Measurements from ENCODE around the gene ARMC6. TPM values are rescaled to one million over a fixed set of nuclear protein-coding genes. Genes with fewer than 3 reads are reported as not detected.

ARMC6 gene
- total and polyA plus RNA-seq, 2 donors (not counting 3 experiments of a cell fraction or from before 2014, with no cell fraction given) = 33.9 to 44.7 TPM

DNA sequence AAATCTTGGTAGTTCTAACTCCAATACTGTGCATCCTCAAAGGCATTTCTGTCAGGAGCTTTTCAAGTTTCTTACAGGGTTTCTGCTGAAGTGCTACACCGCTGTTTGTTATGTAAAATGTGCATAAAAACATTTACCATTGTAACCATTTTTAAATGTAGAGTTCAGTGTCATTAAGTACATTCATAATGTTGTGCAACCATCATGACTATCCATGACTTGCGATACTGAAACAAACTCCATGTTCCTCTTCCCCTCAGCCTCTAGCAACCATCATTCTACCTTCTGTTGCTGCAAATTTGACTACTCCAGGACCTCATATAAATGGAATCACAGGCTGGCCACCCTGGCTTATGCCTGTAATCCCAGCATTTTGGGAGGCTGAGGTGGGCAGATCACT is 16.0 kb downstream of the ARMC6 start:
- no peaks in the 10 kb centered on the region for H4K20me1 ChIP-seq (replicated peaks; ENCODE audit: control insufficient read depth, extremely low read depth, insufficient read depth, low read length)
- POLR2A ChIA-PET = no interaction called here
- H3K27ac ChIP-seq (ENCODE audit: insufficient read depth, low read depth, low read length) = no peak overlapping the region
- no peaks in the 10 kb centered on the region for H3K4me1 ChIP-seq (ENCODE audit: control insufficient read depth, extremely low read depth, insufficient read depth, low read length)
- no peak overlapping the region for H3K9ac ChIP-seq (replicated peaks; ENCODE audit: extremely low read depth, insufficient read depth, low read length)
- H3K4me3 ChIP-seq (replicated peaks in 1 of 3; ENCODE audit: insufficient read depth in 1 of 3, low read depth in 1 of 3, low read length in 3 of 3) = no peak overlapping the region
- CTCF ChIA-PET = no interaction called here
- H3K36me3 ChIP-seq (ENCODE audit: control insufficient read depth in 2 of 2, extremely low read depth in 1 of 2, insufficient read depth in 2 of 2, low read length in 2 of 2) = peaks cover 6 to 13% of the 10 kb centered on the region in 2 experiments
- no peak for TF ChIP-seq JUN (IDR thresholded peaks at IDR 0.05; ENCODE audit: borderline replicate concordance, insufficient read depth, insufficient read length, low read depth)
- TF ChIP-seq, protein P1, sequence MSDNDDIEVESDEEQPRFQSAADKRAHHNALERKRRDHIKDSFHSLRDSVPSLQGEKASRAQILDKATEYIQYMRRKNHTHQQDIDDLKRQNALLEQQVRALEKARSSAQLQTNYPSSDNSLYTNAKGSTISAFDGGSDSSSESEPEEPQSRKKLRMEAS (IDR thresholded peaks at IDR 0.05; ENCODE audit: insufficient read depth, insufficient read length) = no peak
- TF ChIP-seq, protein P2, sequence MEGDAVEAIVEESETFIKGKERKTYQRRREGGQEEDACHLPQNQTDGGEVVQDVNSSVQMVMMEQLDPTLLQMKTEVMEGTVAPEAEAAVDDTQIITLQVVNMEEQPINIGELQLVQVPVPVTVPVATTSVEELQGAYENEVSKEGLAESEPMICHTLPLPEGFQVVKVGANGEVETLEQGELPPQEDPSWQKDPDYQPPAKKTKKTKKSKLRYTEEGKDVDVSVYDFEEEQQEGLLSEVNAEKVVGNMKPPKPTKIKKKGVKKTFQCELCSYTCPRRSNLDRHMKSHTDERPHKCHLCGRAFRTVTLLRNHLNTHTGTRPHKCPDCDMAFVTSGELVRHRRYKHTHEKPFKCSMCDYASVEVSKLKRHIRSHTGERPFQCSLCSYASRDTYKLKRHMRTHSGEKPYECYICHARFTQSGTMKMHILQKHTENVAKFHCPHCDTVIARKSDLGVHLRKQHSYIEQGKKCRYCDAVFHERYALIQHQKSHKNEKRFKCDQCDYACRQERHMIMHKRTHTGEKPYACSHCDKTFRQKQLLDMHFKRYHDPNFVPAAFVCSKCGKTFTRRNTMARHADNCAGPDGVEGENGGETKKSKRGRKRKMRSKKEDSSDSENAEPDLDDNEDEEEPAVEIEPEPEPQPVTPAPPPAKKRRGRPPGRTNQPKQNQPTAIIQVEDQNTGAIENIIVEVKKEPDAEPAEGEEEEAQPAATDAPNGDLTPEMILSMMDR (IDR thresholded peaks at IDR 0.05; ENCODE audit: extremely low read depth in 1 of 2, insufficient read depth in 1 of 2, low read depth in 1 of 2, low read length in 2 of 2) = no peak
- no peak for TF ChIP-seq POLR2A (IDR thresholded peaks at IDR 0.05; ENCODE audit: low read depth, low read length)
- no peak for TF ChIP-seq POLR2AphosphoS5 (IDR thresholded peaks at IDR 0.05; ENCODE audit: insufficient read depth, low read depth, low read length)
- no peak for TF ChIP-seq EZH2 (IDR thresholded peaks at IDR 0.05; ENCODE audit: borderline replicate concordance, low read depth, low read length, severe bottlenecking)
- no peak for TF ChIP-seq GATA2 (IDR thresholded peaks at IDR 0.05; ENCODE audit: insufficient read depth, insufficient read length, low read depth, low read length)
- no peak for TF ChIP-seq MYC (IDR thresholded peaks at IDR 0.05; ENCODE audit: low read depth, low read length)
- TF ChIP-seq FOS (IDR thresholded peaks at IDR 0.05; ENCODE audit: borderline replicate concordance, insufficient read depth, low read length) = no peak
- H3K9me1 ChIP-seq (replicated peaks; ENCODE audit: control insufficient read depth, extremely low read depth, insufficient read depth, low read length) = no peaks in the 10 kb centered on the region
- no peak overlapping the region for H2AFZ ChIP-seq (ENCODE audit: low read depth, low read length)
- no peak for FAIRE-seq
- dilution Hi-C loops (cut with MboI; ENCODE audit: extremely low pct_ligation_motif_present, low sequenced_read_pairs) = no loop called here
- BruUV-seq (replicated peaks) = no TSS peak
- intact Hi-C loops (cut with micrococcal nuclease) = no loop called here
- DNase-seq (ENCODE audit: low read depth, low spot score) = no peak
- no peak overlapping the region for H3K4me2 ChIP-seq (ENCODE audit: insufficient read depth, low read length)
- H3K79me2 ChIP-seq (ENCODE audit: control insufficient read depth, insufficient read depth, low read length) = no peaks in the 10 kb centered on the region
- no peaks in the 10 kb centered on the region for H3K9me3 ChIP-seq (replicated peaks; ENCODE audit: control insufficient read depth, insufficient read depth, low read length)
- H3K27me3 ChIP-seq (ENCODE audit: control insufficient read depth in 2 of 2, insufficient read depth in 2 of 2, low read length in 2 of 2) = no peaks in the 10 kb centered on the region

All from endothelial cell of umbilical vein (primary cell).